Activated CD8-positive, alpha-beta memory T cell treated with anti-CD3 and anti-CD28 coated beads for 4 hours (primary cell): ENCODE data around the gene CACNG7.

Experiments
- DNase-seq, 2 donors: peaks; one replicate each; pipeline ENCODE4 v3.0.0-alpha.2; 2020; ENCODE audit warnings: low read depth in 2 of 2

CACNG7 gene

GRCh38 chr19:53953383-53953782 is 44.3 kb downstream of the CACNG7 start:
- no peak for DNase-seq

GRCh38 chr19:53957448-53958167 is 48.5 kb downstream of the CACNG7 start:
- DNase-seq: no peak

GRCh38 chr19:53958168-53958571 is 49.1 kb downstream of the CACNG7 start:
- DNase-seq: no peak

GRCh38 chr19:53958823-53959757 is 50.0 kb downstream of the CACNG7 start:
- no peak for DNase-seq

- DNase-seq: no peak
Observed at GRCh38 chr19:53960187-53960586, 51.1 kb downstream of the CACNG7 start.

GRCh38 chr19:53960886-53961285 is 51.8 kb downstream of the CACNG7 start:
- no peak for DNase-seq

GRCh38 chr19:53961523-53962356 is 52.7 kb downstream of the CACNG7 start:
- no peak for DNase-seq

- no peak for DNase-seq
Observed at GRCh38 chr19:53962887-53963431, 53.9 kb downstream of the CACNG7 start, which contains the start of gene CACNG8. TSS of gene CACNG8 (plus strand) at chr19:53962937.

GRCh38 chr19:53965091-53965490 is 56.0 kb downstream of the CACNG7 start:
- no peak for DNase-seq

GRCh38 chr19:53966931-53967330 is 57.9 kb downstream of the CACNG7 start:
- no peak for DNase-seq

- no peak for DNase-seq
Observed at GRCh38 chr19:53969366-53969765, 60.3 kb downstream of the CACNG7 start.

GRCh38 chr19:53971673-53972072 is 62.6 kb downstream of the CACNG7 start:
- no peak for DNase-seq

- DNase-seq: peak; percentile 12 to 25
Observed at GRCh38 chr19:53977429-53977990, 68.4 kb downstream of the CACNG7 start.

GRCh38 chr19:53977991-53978731 is 69.1 kb downstream of the CACNG7 start:
- DNase-seq: no peak

GRCh38 chr19:53978975-53979801 is 70.1 kb downstream of the CACNG7 start:
- no peak for DNase-seq

- no peak for DNase-seq
Observed at GRCh38 chr19:53980539-53981375, 71.7 kb downstream of the CACNG7 start.

- DNase-seq: no peak
Observed at GRCh38 chr19:53981376-53981951, 72.4 kb downstream of the CACNG7 start.

- no peak for DNase-seq
Observed at GRCh38 chr19:53982001-53982451, 72.9 kb downstream of the CACNG7 start.
